GM20000 (cell line): ENCODE measurements around the gene ZCCHC7.
"Not testable (repeated sequence)": the region's sequence is repeated elsewhere in the genome, so short reads cannot be mapped to it uniquely, and the experiment has no call there.

Experiments
- DNase-seq: peaks from one replicate; pipeline ENCODE4 v3.0.0; 2012; ENCODE audit warnings: low spot score
- CTCF ChIP-seq: IDR thresholded peaks from 2 replicates; pipeline ENCODE4 v1.5.1; 2012; ENCODE audit warnings: mild to moderate bottlenecking, control low read depth; ENCODE audit errors: extremely low read depth, missing control alignments

ZCCHC7 gene

GRCh38 chr9:37300620-37301019 is 180.2 kb downstream of the ZCCHC7 start:
- no peak for DNase-seq

DNA sequence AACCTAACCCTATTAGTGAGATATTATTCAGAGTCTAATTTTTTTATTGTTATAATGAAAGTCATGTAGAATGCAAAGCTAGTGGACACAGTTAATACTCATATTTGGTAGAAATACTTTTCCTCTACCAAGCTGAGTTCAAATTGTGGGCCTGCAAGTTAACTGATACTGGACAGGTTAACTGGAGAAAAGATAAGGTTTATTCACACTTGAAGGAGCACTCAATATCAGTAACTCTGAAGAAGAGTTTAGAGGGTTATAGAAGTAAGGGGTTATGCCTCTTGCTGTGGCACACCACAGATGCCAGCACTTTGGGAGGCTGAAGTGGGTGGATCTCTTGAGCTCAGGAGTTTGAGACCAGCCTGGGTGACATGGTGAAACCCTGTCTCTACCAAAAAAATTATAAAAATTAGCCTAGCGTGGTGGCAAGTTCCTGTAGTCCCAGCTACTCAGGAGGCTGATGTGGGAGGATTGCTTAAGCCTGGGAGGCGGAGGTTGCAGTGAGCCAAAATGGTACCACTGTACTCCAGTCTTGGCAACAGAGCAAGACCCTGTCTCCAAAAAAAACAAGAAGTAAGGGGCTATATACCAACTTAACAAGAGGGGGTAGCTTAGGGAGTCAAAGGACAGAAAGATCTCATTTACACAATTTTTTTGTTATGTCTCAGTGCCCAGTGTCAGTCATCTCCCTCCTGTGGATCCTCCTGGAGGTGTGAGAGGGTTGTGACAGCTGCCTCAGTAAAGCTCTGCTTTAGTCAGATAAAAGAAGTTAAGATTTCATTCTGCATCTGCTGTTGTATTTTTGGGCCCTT is 180.9 kb downstream of the ZCCHC7 start:
- DNase-seq, result no peak
- no peak for TF ChIP-seq CTCF

More at GRCh38 chr9:37300620-37301019, 180.2 kb downstream of the ZCCHC7 start:
- no peak for TF ChIP-seq CTCF

DNA sequence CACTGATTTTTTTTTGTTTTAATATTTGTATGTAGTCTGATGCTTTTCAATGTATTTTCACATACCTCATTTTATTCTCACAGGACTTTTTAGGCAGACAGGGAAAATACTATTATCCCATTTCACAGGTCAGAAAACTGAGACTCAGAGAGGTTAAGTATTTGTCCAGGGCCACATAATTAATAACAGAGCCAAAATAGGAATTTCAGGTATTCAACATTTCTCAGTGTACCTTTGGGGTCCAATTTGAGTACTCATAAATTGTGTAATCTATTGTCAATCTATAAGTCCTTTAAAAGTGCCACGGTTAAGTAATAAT is 181.4 kb downstream of the ZCCHC7 start:
- no peak for DNase-seq
- TF ChIP-seq CTCF, result no peak

GRCh38 chr9:37302277-37302676 is 181.9 kb downstream of the ZCCHC7 start:
- peak; percentile 64 for DNase-seq
- TF ChIP-seq CTCF, result no peak

GRCh38 chr9:37303272-37303671 is 182.9 kb downstream of the ZCCHC7 start:
- DNase-seq, result not testable (repeated sequence)

DNA sequence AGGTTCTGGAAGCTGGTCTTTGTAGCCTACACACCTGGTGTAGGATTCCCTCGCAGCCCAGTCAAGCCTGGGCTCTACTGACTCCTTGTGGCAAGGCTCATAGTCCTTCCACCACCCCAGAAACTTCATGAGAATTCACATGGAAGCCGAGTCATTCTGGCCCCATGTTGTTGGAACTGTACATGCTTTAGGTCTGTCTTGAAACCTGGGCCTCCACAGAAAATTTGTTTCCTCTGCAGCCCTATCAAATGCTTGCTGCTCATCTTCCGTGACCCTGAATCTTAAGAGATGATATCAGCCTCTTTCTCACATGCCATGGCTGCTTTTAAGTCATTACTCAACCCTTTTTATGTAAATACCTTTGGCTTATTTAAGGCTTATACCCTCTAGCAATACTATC is 188.8 kb downstream of the ZCCHC7 start:
- DNase-seq, result peak; percentile 27
- TF ChIP-seq CTCF, result peak; percentile 27

DNA sequence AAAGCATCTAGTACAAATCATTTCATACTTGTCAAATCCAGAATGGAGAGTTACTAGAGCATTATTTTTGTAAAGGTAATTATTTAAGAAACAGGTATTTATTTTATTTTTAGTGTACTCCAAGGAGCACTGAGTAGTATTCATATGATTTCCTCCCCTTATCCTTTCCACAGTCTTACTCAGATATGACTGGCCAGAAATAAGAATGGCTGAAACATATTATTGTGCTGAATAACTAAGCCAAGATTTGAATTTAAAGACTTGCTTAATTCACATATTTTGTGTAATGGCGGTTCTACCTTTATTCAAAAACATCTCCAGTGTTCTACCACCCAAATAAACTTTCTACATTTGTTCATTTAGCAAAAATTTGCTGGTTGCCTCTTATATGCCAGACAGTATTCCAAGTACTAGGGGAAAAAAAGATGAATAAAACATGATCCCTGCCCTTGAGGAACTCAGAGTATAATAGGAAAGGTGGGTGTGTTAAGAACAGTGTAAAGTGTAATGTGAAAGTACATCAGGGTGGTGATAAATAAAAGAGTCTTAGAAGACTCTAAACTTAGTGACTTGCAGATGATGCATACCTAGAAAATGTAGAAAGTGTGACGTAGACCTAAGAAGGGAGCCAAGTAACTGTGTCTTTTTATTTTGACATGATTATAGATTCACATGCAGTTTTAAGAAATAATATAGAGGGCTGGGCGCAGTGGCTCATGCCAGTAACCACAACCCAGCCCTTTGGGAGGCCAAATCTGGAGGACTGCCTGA is 191.7 kb downstream of the ZCCHC7 start:
- no peak for DNase-seq
- TF ChIP-seq CTCF, result no peak
